ENCODE results near the gene HSD17B12.

Gene HSD17B12

GRCh38 chr11:43879789-43880639 lies 199.5 kb downstream of the HSD17B12 start:
- H3K4ac ChIP-seq (ENCODE audit: low read depth in 1 of 2, low read length in 2 of 2) = peak overlapping the region in 1 of 2 experiments; percentile 73
- H4K91ac ChIP-seq (ENCODE audit: low read length) = no peak overlapping the region
- H3K27me3 ChIP-seq (ENCODE audit: control insufficient read depth in 1 of 2, insufficient read depth in 1 of 2, low read length in 2 of 2) = peaks cover 14 to 30% of the 10 kb centered on the region in 2 experiments
- DNase-seq = no peak
- peak overlapping the region; percentile 76 for H2AFZ ChIP-seq (ENCODE audit: low read depth, low read length)
- no peak overlapping the region for H3K18ac ChIP-seq (ENCODE audit: low read depth in 1 of 2, low read length in 2 of 2)
- H3K27ac ChIP-seq (ENCODE audit: low read length, poor library complexity, severe bottlenecking) = no peak overlapping the region
- H4K8ac ChIP-seq (ENCODE audit: low read length) = peak overlapping the region; percentile 98
- peaks cover 1% of the 10 kb centered on the region for H3K79me1 ChIP-seq (replicated peaks; ENCODE audit: low read length, poor library complexity, severe bottlenecking)
- no peak overlapping the region for H2BK120ac ChIP-seq (ENCODE audit: low read depth, low read length)
- no peak overlapping the region for H2AK5ac ChIP-seq (ENCODE audit: low read length, severe bottlenecking)
- 69% methylated on average over 11 of the region's 13 CpGs for WGBS
- H3K4me2 ChIP-seq (ENCODE audit: low read length, poor library complexity, severe bottlenecking) = peak overlapping the region; percentile 54
- no peak overlapping the region for H2BK5ac ChIP-seq (ENCODE audit: low read depth, low read length, poor library complexity, severe bottlenecking)
- no peak overlapping the region for H3K14ac ChIP-seq (ENCODE audit: low read length in 2 of 2)
- peaks cover 0 to 25% of the 10 kb centered on the region in 2 experiments for H3K36me3 ChIP-seq (ENCODE audit: control insufficient read depth in 1 of 2, insufficient read depth in 2 of 2, low read depth in 1 of 2, low read length in 2 of 2)
- H3K23ac ChIP-seq (ENCODE audit: low read length in 2 of 2) = no peak overlapping the region
- H3K9me3 ChIP-seq (ENCODE audit: control insufficient read depth, low read length) = peaks cover 2% of the 10 kb centered on the region
- no peak overlapping the region for H2BK15ac ChIP-seq (ENCODE audit: low read depth, poor library complexity, severe bottlenecking)
- H3K4me1 ChIP-seq (ENCODE audit: control insufficient read depth, insufficient read depth, low read depth, low read length) = peaks cover 2% of the 10 kb centered on the region
- H2BK12ac ChIP-seq (ENCODE audit: low read length in 2 of 2) = no peak overlapping the region
- peak overlapping the region in 1 of 2 experiments; percentile 87 for H3K4me3 ChIP-seq (ENCODE audit: insufficient read depth in 1 of 2, low read depth in 1 of 2, low read length in 2 of 2)
- H3K9ac ChIP-seq (ENCODE audit: low read length) = peak overlapping the region; percentile 91

GRCh38 chr11:43880640-43881159 lies 200.2 kb downstream of the HSD17B12 start, which contains the start of gene ALKBH3:
Gene ALKBH3 (plus strand): TSS chr11:43880831. CDS start chr11:43882653, 1,822 bp downstream.
- peak within 1 kb of the TSS in 1 of 2 experiments; percentile 73 for H3K4ac ChIP-seq (ENCODE audit: low read depth in 1 of 2, low read length in 2 of 2)
- peaks cover 2% of the 10 kb centered on the region for H3K4me1 ChIP-seq (ENCODE audit: control insufficient read depth, insufficient read depth, low read depth, low read length)
- H2BK5ac ChIP-seq (ENCODE audit: low read depth, low read length, poor library complexity, severe bottlenecking) = no peak within 1 kb of the TSS
- H3K14ac ChIP-seq (ENCODE audit: low read length in 2 of 2) = no peak within 1 kb of the TSS
- H3K79me1 ChIP-seq (replicated peaks; ENCODE audit: low read length, poor library complexity, severe bottlenecking) = peaks cover 1% of the 10 kb centered on the region
- H3K27me3 ChIP-seq (ENCODE audit: control insufficient read depth in 1 of 2, insufficient read depth in 1 of 2, low read length in 2 of 2) = peaks cover 14 to 24% of the 10 kb centered on the region in 2 experiments
- H3K4me3 ChIP-seq (ENCODE audit: insufficient read depth in 1 of 2, low read depth in 1 of 2, low read length in 2 of 2) = peak within 1 kb of the TSS; percentile 61 to 87
- H2AFZ ChIP-seq (ENCODE audit: low read depth, low read length) = peak within 1 kb of the TSS; percentile 76
- 63% methylated on average over 36 of the region's 36 CpGs for WGBS
- H3K18ac ChIP-seq (ENCODE audit: low read depth in 1 of 2, low read length in 2 of 2) = no peak within 1 kb of the TSS
- no peak within 1 kb of the TSS for H4K91ac ChIP-seq (ENCODE audit: low read length)
- H3K27ac ChIP-seq (ENCODE audit: low read length, poor library complexity, severe bottlenecking) = no peak within 1 kb of the TSS
- peak; percentile 87 for DNase-seq
- H3K9ac ChIP-seq (ENCODE audit: low read length) = peak within 1 kb of the TSS; percentile 91
- H3K36me3 ChIP-seq (ENCODE audit: control insufficient read depth in 1 of 2, insufficient read depth in 2 of 2, low read depth in 1 of 2, low read length in 2 of 2) = peaks cover 0 to 32% of the 10 kb centered on the region in 2 experiments
- no peak within 1 kb of the TSS for H2BK15ac ChIP-seq (ENCODE audit: low read depth, poor library complexity, severe bottlenecking)
- H2AK5ac ChIP-seq (ENCODE audit: low read length, severe bottlenecking) = no peak within 1 kb of the TSS
- peak within 1 kb of the TSS; percentile 69 for H3K4me2 ChIP-seq (ENCODE audit: low read length, poor library complexity, severe bottlenecking)
- no peak within 1 kb of the TSS for H2BK120ac ChIP-seq (ENCODE audit: low read depth, low read length)
- no peak within 1 kb of the TSS for H2BK12ac ChIP-seq (ENCODE audit: low read length in 2 of 2)
- no peaks in the 10 kb centered on the region for H3K9me3 ChIP-seq (ENCODE audit: control insufficient read depth, low read length)
- H3K23ac ChIP-seq (ENCODE audit: low read length in 2 of 2) = no peak within 1 kb of the TSS
- H4K8ac ChIP-seq (ENCODE audit: low read length) = peak within 1 kb of the TSS; percentile 98

GRCh38 chr11:43892851-43893250 lies 212.3 kb downstream of the HSD17B12 start:
- Histone ChIP-seq H2AK5ac (ENCODE audit: low read length, severe bottlenecking) (no peak overlapping the region), H3K14ac (ENCODE audit: low read length in 2 of 2) (no peak overlapping the region), H3K18ac (ENCODE audit: low read depth in 1 of 2, low read length in 2 of 2) (no peak overlapping the region), H3K36me3 (ENCODE audit: control insufficient read depth in 1 of 2, insufficient read depth in 2 of 2, low read depth in 1 of 2, low read length in 2 of 2) (peaks cover 1 to 89% of the 10 kb centered on the region in 2 experiments), H3K9me3 (ENCODE audit: control insufficient read depth, low read length) (no peaks in the 10 kb centered on the region), H2BK15ac (ENCODE audit: low read depth, poor library complexity, severe bottlenecking) (no peak overlapping the region), H3K4ac (ENCODE audit: low read depth in 1 of 2, low read length in 2 of 2) (no peak overlapping the region), H2BK120ac (ENCODE audit: low read depth, low read length) (no peak overlapping the region), H2BK12ac (ENCODE audit: low read length in 2 of 2) (no peak overlapping the region), H3K27ac (ENCODE audit: low read length, poor library complexity, severe bottlenecking) (no peak overlapping the region), H3K4me3 (ENCODE audit: insufficient read depth in 1 of 2, low read depth in 1 of 2, low read length in 2 of 2) (no peak overlapping the region), H2AFZ (ENCODE audit: low read depth, low read length) (no peak overlapping the region), H3K4me1 (ENCODE audit: control insufficient read depth, insufficient read depth, low read depth, low read length) (no peaks in the 10 kb centered on the region), H3K27me3 (ENCODE audit: control insufficient read depth in 1 of 2, insufficient read depth in 1 of 2, low read length in 2 of 2) (peaks cover 0 to 4% of the 10 kb centered on the region in 2 experiments), H3K23ac (ENCODE audit: low read length in 2 of 2) (no peak overlapping the region), H3K79me1 (replicated peaks; ENCODE audit: low read length, poor library complexity, severe bottlenecking) (peaks cover 1% of the 10 kb centered on the region), H3K4me2 (ENCODE audit: low read length, poor library complexity, severe bottlenecking) (no peak overlapping the region), H3K9ac (ENCODE audit: low read length) (no peak overlapping the region), H4K8ac (ENCODE audit: low read length) (no peak overlapping the region), H2BK5ac (ENCODE audit: low read depth, low read length, poor library complexity, severe bottlenecking) (no peak overlapping the region), H4K91ac (ENCODE audit: low read length) (no peak overlapping the region)
- no peak for DNase-seq
- 60% methylated on average over 3 of the region's 3 CpGs for WGBS

GRCh38 chr11:43894546-43894945 lies 214.0 kb downstream of the HSD17B12 start:
- Histone ChIP-seq H3K4me2 (ENCODE audit: low read length, poor library complexity, severe bottlenecking) (no peak overlapping the region), H3K4me1 (ENCODE audit: control insufficient read depth, insufficient read depth, low read depth, low read length) (no peaks in the 10 kb centered on the region), H4K91ac (ENCODE audit: low read length) (no peak overlapping the region), H3K4ac (ENCODE audit: low read depth in 1 of 2, low read length in 2 of 2) (no peak overlapping the region), H3K14ac (ENCODE audit: low read length in 2 of 2) (no peak overlapping the region), H2AK5ac (ENCODE audit: low read length, severe bottlenecking) (no peak overlapping the region), H2BK12ac (ENCODE audit: low read length in 2 of 2) (no peak overlapping the region), H3K9ac (ENCODE audit: low read length) (no peak overlapping the region), H3K36me3 (ENCODE audit: control insufficient read depth in 1 of 2, insufficient read depth in 2 of 2, low read depth in 1 of 2, low read length in 2 of 2) (peaks cover 15 to 91% of the 10 kb centered on the region in 2 experiments), H2AFZ (ENCODE audit: low read depth, low read length) (no peak overlapping the region), H3K27me3 (ENCODE audit: control insufficient read depth in 1 of 2, insufficient read depth in 1 of 2, low read length in 2 of 2) (peaks cover 0 to 3% of the 10 kb centered on the region in 2 experiments), H3K27ac (ENCODE audit: low read length, poor library complexity, severe bottlenecking) (no peak overlapping the region), H4K8ac (ENCODE audit: low read length) (no peak overlapping the region), H3K4me3 (ENCODE audit: insufficient read depth in 1 of 2, low read depth in 1 of 2, low read length in 2 of 2) (no peak overlapping the region), H2BK5ac (ENCODE audit: low read depth, low read length, poor library complexity, severe bottlenecking) (no peak overlapping the region), H3K9me3 (ENCODE audit: control insufficient read depth, low read length) (no peaks in the 10 kb centered on the region), H2BK15ac (ENCODE audit: low read depth, poor library complexity, severe bottlenecking) (no peak overlapping the region), H3K18ac (ENCODE audit: low read depth in 1 of 2, low read length in 2 of 2) (no peak overlapping the region), H3K79me1 (replicated peaks; ENCODE audit: low read length, poor library complexity, severe bottlenecking) (peaks cover 1% of the 10 kb centered on the region), H2BK120ac (ENCODE audit: low read depth, low read length) (no peak overlapping the region), H3K23ac (ENCODE audit: low read length in 2 of 2) (no peak overlapping the region)
- DNase-seq = no peak
- no CpG with 5 or more reads among the region's 2 CpGs for WGBS

All from mesenchymal stem cell (in vitro differentiated cells and primary cell).